Posterior vena cava (tissue), 2 donors: Measurements from ENCODE around the gene C19orf12. TPM values are rescaled to one million over a fixed set of nuclear protein-coding genes. Genes with fewer than 3 reads are reported as not detected.
A peak's percentile ranks its signal among the peaks of the same experiment; 100 is the strongest.

Source experiments
- DNase-seq: peaks from one replicate; pipeline ENCODE4 v3.0.0-alpha.2; 2020; ENCODE audit warnings: low spot score
- intact Hi-C, 2 donors: fragments of 100-400 bp; cut with DNase I; formaldehyde crosslinking; loops; one replicate each; pipeline versions ENCODE4 v1.14.1 to v1.14.2; 2022 to 2023
- long read RNA-seq, 2 donors: library from polyadenylated mRNA; unstranded; transcript quantifications; one replicate each; pipeline ENCODE4 v2.0.0, GENCODE V29; 2020 to 2021
- total RNA-seq, 2 donors: library from RNA; stranded (reverse); fragmentation: NEBNext Ultra II Directional; extraction: Animal tissue kit (Norgen Biotek cat#: 25700); gene quantifications; one replicate each; pipeline ENCODE4 v1.2.1, GENCODE V29; 2021
- donor health status: DM: yes; HTN: yes; CAD: no.
- donor health status: DM: yes; HTN: yes; CAD: no.

The C19orf12 gene
- 10 to 100 TPM; 26.7 to 29.8 TPM for total RNA-seq
- long read RNA-seq, donor 1, full-length matches to known transcripts, result 12 of 16 reads
- long read RNA-seq, donor 1, partial matches to known transcripts, result 3 of 16 reads
- long read RNA-seq, donor 1, other reads (novel, unspliced or antisense), result 1 of 16 reads
- long read RNA-seq, donor 2, full-length matches to known transcripts, result 59 of 74 reads
- long read RNA-seq, donor 2, partial matches to known transcripts, result 11 of 74 reads
- long read RNA-seq, donor 2, other reads (novel, unspliced or antisense), result 4 of 74 reads

GRCh38 chr19:29714953-29715700 lies at the start of gene C19orf12:
Gene C19orf12 (minus strand): TSS chr19:29715261. CDS start chr19:29708413, 6,848 bp downstream.
- peak; percentile 88 for DNase-seq
- intact Hi-C loops, result loop anchor here in 1 of 2 donors (5.0 kb wide), 2 partner anchors 48 to 103 kb away; partner anchors contain the start of gene PLEKHF1

GRCh38 chr19:29764361-29764760 lies 49.3 kb upstream of the C19orf12 start:
- no peak for DNase-seq
- intact Hi-C loops, result loop anchor here in 1 of 2 donors (10.0 kb wide), 1 partner anchor 110 kb away; no protein-coding TSS in a partner anchor

GRCh38 chr19:29763196-29763595 lies 48.1 kb upstream of the C19orf12 start:
- no peak for DNase-seq
- intact Hi-C loops, result loop anchor here in 1 of 2 donors (10.0 kb wide), 1 partner anchor 112 kb away; no protein-coding TSS in a partner anchor

- no peak for DNase-seq
- intact Hi-C loops, result loop anchor here in 1 of 2 donors (10.0 kb wide), 1 partner anchor 113 kb away; no protein-coding TSS in a partner anchor
Observed at GRCh38 chr19:29761575-29762232, 46.6 kb upstream of the C19orf12 start.

- no peak for DNase-seq
- intact Hi-C loops, result loop anchor here in 1 of 2 donors (10.0 kb wide), 1 partner anchor 114 kb away; no protein-coding TSS in a partner anchor
Observed at GRCh38 chr19:29760752-29761502, 45.9 kb upstream of the C19orf12 start.

DNA sequence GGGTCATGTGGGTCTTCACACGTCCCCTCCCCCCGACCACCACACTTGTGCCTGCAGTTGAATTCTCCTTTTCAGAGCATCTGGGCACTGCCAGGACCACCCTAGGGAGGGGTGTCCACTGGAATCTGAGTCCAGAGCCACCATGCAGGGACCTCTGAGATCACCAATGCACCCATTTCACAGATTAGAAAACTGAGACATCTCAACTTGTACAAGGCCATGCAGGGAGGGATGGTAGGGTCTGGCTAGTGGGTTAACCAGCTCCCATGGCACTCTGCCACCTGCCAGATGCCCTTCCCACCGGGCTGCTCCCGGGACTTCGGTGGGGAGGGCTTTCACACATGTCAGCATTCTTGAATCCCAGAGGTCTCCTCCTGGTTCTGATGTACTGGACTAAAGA lies 44.3 kb upstream of the C19orf12 start:
- intact Hi-C loops, result no loop called here
- no peak for DNase-seq

GRCh38 chr19:29758863-29759262 lies 43.8 kb upstream of the C19orf12 start:
- DNase-seq, result no peak
- intact Hi-C loops, result no loop called here

DNA sequence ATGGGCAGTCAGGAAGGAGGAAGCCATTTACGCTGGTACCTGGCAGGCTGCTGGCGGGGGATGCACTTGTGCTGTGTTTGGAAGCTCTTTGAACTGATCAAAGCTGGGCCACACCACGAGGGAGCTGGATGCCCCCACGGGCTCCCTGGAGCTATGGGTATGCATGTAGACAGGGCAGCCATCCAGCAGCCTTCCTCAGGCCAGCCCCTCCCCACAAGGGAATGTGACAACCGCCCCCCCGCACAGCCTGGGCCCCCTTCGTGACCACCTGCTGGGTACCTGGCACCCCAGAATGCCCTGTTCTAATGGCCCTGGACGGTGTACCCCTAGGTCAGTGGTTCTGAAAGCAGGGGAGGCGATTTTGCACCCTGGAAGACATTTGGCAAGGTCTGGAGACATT lies 42.5 kb upstream of the C19orf12 start:
- intact Hi-C loops, result no loop called here
- no peak for DNase-seq

GRCh38 chr19:29753934-29754305 lies 38.9 kb upstream of the C19orf12 start:
- intact Hi-C loops, result loop anchor here in 1 of 2 donors (5.0 kb wide), 1 partner anchor 1188 kb away; no protein-coding TSS in a partner anchor
- no peak for DNase-seq

GRCh38 chr19:29753190-29753933 lies 38.3 kb upstream of the C19orf12 start:
- intact Hi-C loops, result loop anchor here in 1 of 2 donors (5.0 kb wide), 1 partner anchor 1189 kb away; no protein-coding TSS in a partner anchor

GRCh38 chr19:29752450-29753025 lies 37.5 kb upstream of the C19orf12 start:
- DNase-seq, result no peak
- intact Hi-C loops, result loop anchor here in 1 of 2 donors (5.0 kb wide), 1 partner anchor 1190 kb away; no protein-coding TSS in a partner anchor

More at GRCh38 chr19:29753190-29753933, 38.3 kb upstream of the C19orf12 start:
- DNase-seq, result no peak

DNA sequence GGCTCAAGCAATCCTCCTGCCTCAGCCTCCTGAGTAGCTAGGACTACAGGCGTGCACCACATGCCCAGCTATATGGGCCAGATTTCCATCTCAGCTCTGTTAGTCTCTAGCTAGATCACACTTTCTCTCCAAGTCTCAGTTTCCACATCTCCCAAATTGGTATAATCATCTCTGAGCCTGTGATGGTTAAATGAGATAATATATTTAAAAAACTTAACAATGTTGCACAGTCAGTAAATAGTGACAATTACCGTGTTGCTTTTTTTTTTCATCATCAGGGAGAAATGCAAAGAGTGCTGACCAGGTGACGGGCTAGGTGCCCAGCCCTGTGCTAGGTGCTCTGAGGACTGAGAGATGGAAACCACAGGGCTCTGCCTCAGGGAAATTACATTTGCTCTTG lies 36.9 kb upstream of the C19orf12 start:
- intact Hi-C loops, result loop anchor here in 1 of 2 donors (5.0 kb wide), 1 partner anchor 1190 kb away; no protein-coding TSS in a partner anchor
- no peak for DNase-seq

- no peak for DNase-seq
- intact Hi-C loops, result loop anchor here in 1 of 2 donors (5.0 kb wide), 1 partner anchor 1192 kb away; no protein-coding TSS in a partner anchor
Observed at GRCh38 chr19:29750001-29750400, 34.9 kb upstream of the C19orf12 start.

GRCh38 chr19:29748996-29749849 lies 34.2 kb upstream of the C19orf12 start:
- intact Hi-C loops, result no loop called here
- no peak for DNase-seq

DNA sequence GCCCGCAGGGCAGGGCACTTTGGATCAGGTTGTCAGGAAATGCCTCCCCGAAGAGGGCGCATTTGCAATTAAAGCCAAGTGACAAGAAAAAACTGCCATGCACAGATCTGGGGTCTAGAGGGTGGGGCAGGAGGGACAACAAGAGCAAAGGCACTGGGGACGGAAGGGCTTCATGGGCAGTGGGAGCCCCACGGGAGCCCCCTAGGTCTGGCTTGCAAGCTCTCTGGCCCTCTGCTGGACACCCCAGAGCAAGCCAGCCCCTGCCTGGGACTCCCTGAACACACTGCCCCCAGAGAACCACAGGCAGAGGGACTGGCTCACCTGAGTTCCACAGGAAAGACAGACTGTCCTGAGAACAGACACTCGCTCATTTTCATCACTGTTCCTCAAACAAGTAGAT lies 30.2 kb upstream of the C19orf12 start:
- intact Hi-C loops, result no loop called here
- DNase-seq, result no peak

DNA sequence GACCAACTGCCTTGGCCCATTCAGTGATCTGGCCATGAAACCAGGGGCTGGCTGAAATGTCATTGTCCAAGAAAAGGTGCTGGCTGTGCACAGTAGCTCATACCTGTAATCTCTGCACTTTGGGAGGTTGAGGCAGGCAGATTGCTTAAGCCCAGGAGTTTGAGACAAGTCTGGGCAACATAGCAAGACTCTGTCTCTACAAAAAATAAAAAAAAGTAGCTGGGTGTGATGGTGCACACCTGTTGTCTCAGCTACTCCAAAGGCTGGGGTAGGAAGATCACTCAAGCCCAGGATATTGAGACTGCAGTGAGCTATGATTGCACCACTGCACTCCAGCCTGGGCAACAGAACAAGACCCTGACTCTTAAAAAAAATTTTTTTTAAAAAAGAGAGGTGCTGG lies 28.6 kb upstream of the C19orf12 start:
- intact Hi-C loops, result no loop called here
- peak; percentile 18 for DNase-seq

DNA sequence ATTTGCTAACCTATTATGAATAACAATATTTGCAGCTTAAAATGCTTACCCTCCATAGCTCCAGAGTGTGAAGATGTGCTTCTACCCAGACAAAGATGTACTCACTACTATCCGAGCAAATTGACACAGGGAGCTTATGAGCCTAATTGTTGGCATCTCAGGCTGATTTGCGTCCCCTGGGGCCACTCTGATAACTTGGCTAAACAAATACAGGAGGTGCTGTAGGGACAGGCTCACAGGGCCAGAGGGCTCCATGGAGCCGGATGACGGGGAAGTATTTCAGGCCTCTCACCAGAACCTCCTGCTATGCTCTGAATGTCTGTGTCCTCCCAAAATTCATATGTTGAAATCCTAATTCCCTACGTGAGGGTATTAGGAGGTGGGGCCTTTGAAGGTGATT lies 26.7 kb upstream of the C19orf12 start:
- DNase-seq, result peak; percentile 6
- intact Hi-C loops, result no loop called here
